ENCODE measurements around the gene PRIMA1.

The PRIMA1 gene

DNA sequence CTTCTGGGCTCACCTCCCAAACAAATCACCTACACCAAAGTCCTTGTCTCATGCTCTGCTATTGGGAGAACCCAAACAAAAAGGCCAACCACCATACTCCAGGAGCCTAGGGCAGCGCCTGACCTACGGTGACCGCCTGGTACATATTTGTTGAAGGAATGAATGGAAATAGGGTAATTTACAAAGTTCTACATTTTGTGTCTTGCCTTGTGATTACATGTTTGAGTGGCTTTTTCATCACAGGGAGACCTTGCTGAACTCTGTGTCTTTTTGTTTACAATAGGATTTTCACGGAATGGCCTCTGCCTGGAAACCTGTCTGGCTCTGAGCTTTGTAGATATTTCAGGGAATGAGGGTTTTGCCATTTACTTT, 11.3 kb upstream of the PRIMA1 start:
- Histone ChIP-seq H3K27ac (ENCODE audit: low read depth, low read length, poor library complexity, severe bottlenecking) (no peak overlapping the region), H3K27me3 (ENCODE audit: insufficient read depth, low read length) (peaks cover under 1% of the 10 kb centered on the region; the same call in 1 of the 2 replicates), H3K79me2 (ENCODE audit: insufficient read depth, low read length) (no peaks in the 10 kb centered on the region), H3K9me3 (ENCODE audit: low read length) (no peaks in the 10 kb centered on the region), H3K4me3 (ENCODE audit: low read depth, low read length, poor library complexity, severe bottlenecking) (no peak overlapping the region), H3F3A (ENCODE audit: insufficient read depth, low read length) (no peaks in the 10 kb centered on the region), H3K9me2 (ENCODE audit: low read depth, low read length) (no peaks in the 10 kb centered on the region), H2AFZ (ENCODE audit: low read length) (no peak overlapping the region), H3K36me3 (ENCODE audit: insufficient read depth, low read length) (no peaks in the 10 kb centered on the region), H3K9ac (ENCODE audit: low read length) (no peak overlapping the region), H3K4me2 (ENCODE audit: low read length) (no peak overlapping the region), H3K4me1 (ENCODE audit: insufficient read depth, low read length, severe bottlenecking) (no peaks in the 10 kb centered on the region), H4K20me1 (ENCODE audit: insufficient read depth, low read length) (no peaks in the 10 kb centered on the region)
- TF ChIP-seq, protein P1, sequence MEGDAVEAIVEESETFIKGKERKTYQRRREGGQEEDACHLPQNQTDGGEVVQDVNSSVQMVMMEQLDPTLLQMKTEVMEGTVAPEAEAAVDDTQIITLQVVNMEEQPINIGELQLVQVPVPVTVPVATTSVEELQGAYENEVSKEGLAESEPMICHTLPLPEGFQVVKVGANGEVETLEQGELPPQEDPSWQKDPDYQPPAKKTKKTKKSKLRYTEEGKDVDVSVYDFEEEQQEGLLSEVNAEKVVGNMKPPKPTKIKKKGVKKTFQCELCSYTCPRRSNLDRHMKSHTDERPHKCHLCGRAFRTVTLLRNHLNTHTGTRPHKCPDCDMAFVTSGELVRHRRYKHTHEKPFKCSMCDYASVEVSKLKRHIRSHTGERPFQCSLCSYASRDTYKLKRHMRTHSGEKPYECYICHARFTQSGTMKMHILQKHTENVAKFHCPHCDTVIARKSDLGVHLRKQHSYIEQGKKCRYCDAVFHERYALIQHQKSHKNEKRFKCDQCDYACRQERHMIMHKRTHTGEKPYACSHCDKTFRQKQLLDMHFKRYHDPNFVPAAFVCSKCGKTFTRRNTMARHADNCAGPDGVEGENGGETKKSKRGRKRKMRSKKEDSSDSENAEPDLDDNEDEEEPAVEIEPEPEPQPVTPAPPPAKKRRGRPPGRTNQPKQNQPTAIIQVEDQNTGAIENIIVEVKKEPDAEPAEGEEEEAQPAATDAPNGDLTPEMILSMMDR (IDR thresholded peaks at IDR 0.05; ENCODE audit: low read length) = no peak
- TF ChIP-seq EZH2 (IDR thresholded peaks at IDR 0.05; ENCODE audit: borderline replicate concordance, low read length) = no peak

DNA sequence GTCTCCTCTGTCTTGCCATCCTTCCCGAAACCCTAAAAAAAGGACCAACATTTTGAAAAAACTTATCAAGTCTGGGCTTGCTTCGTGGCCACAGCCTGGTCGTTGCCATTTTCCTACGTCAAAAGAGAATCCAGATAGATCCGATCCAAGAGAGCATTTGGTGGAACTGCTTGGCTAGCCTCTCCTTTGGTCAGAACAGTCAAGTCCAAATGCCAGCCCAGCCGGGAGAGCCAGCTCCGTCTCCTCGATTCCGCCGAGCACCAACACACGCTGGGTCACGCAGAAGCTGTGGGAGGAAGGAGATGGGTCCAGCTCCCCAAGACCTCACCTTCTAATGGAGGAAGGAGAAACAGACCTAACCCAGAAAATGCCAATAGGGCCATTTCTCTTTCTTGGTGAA, 9.3 kb upstream of the PRIMA1 start:
- no peaks in the 10 kb centered on the region for H3K4me1 ChIP-seq (ENCODE audit: insufficient read depth, low read length, severe bottlenecking)
- no peak overlapping the region for H2AFZ ChIP-seq (ENCODE audit: low read length)
- no peak for TF ChIP-seq EZH2 (IDR thresholded peaks at IDR 0.05; ENCODE audit: borderline replicate concordance, low read length)
- TF ChIP-seq, protein P1 (IDR thresholded peaks at IDR 0.05; ENCODE audit: low read length) = no peak
- no peak overlapping the region for H3K9ac ChIP-seq (ENCODE audit: low read length)
- no peaks in the 10 kb centered on the region for H3F3A ChIP-seq (ENCODE audit: insufficient read depth, low read length)
- H4K20me1 ChIP-seq (ENCODE audit: insufficient read depth, low read length) = no peaks in the 10 kb centered on the region
- no peak overlapping the region for H3K4me2 ChIP-seq (ENCODE audit: low read length)
- H3K9me3 ChIP-seq (ENCODE audit: low read length) = no peaks in the 10 kb centered on the region
- no peak overlapping the region for H3K4me3 ChIP-seq (ENCODE audit: low read depth, low read length, poor library complexity, severe bottlenecking)
- no peaks in the 10 kb centered on the region for H3K79me2 ChIP-seq (ENCODE audit: insufficient read depth, low read length)
- H3K27me3 ChIP-seq (ENCODE audit: insufficient read depth, low read length) = peaks cover 5% of the 10 kb centered on the region; the same call in 1 of the 2 replicates
- H3K27ac ChIP-seq (ENCODE audit: low read depth, low read length, poor library complexity, severe bottlenecking) = no peak overlapping the region
- H3K9me2 ChIP-seq (ENCODE audit: low read depth, low read length) = no peaks in the 10 kb centered on the region
- no peaks in the 10 kb centered on the region for H3K36me3 ChIP-seq (ENCODE audit: insufficient read depth, low read length)

DNA sequence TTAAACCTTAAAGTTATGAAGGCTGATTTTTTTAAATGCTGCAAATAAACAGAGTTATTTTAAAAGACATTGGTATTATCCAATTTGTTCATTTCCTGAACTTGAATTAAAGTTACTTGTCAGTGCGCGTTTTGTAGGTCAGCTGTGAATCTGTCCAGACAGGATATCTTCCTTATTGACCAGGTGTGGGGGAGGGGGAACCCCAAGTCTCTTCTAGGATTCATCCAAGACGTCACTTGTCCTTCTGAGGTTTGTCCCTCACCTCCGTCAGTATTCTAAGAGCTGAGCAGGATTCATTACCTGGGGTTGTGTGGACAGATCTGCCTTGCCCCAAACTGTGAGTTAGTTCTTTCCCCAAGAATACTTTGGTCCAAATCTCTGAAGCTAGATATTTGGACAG, 8.8 kb upstream of the PRIMA1 start:
- no peaks in the 10 kb centered on the region for H3K79me2 ChIP-seq (ENCODE audit: insufficient read depth, low read length)
- peaks cover 5% of the 10 kb centered on the region; the same call in 1 of the 2 replicates for H3K27me3 ChIP-seq (ENCODE audit: insufficient read depth, low read length)
- no peak for TF ChIP-seq EZH2 (IDR thresholded peaks at IDR 0.05; ENCODE audit: borderline replicate concordance, low read length)
- TF ChIP-seq, protein P1 (IDR thresholded peaks at IDR 0.05; ENCODE audit: low read length) = no peak
- H3K9me3 ChIP-seq (ENCODE audit: low read length) = no peaks in the 10 kb centered on the region
- no peaks in the 10 kb centered on the region for H4K20me1 ChIP-seq (ENCODE audit: insufficient read depth, low read length)
- no peak overlapping the region for H2AFZ ChIP-seq (ENCODE audit: low read length)
- no peak overlapping the region for H3K4me3 ChIP-seq (ENCODE audit: low read depth, low read length, poor library complexity, severe bottlenecking)
- no peak overlapping the region for H3K4me2 ChIP-seq (ENCODE audit: low read length)
- H3F3A ChIP-seq (ENCODE audit: insufficient read depth, low read length) = no peaks in the 10 kb centered on the region
- H3K9ac ChIP-seq (ENCODE audit: low read length) = no peak overlapping the region
- H3K4me1 ChIP-seq (ENCODE audit: insufficient read depth, low read length, severe bottlenecking) = no peaks in the 10 kb centered on the region
- no peaks in the 10 kb centered on the region for H3K9me2 ChIP-seq (ENCODE audit: low read depth, low read length)
- H3K36me3 ChIP-seq (ENCODE audit: insufficient read depth, low read length) = no peaks in the 10 kb centered on the region
- H3K27ac ChIP-seq (ENCODE audit: low read depth, low read length, poor library complexity, severe bottlenecking) = no peak overlapping the region
